DND-41 (cell line): ENCODE measurements around the gene SREBF2.

Source experiments
- CTCF ChIP-seq: IDR thresholded peaks from 2 replicates; pipeline ENCODE4 v1.5.1; 2012; ENCODE audit warnings: borderline replicate concordance, low read length, moderate library complexity, mild to moderate bottlenecking; ENCODE audit not compliant: poor library complexity, severe bottlenecking; ENCODE audit errors: extremely low read depth
- EZH2 ChIP-seq: IDR thresholded peaks from 3 replicates; pipeline ENCODE4 v1.6.1; 2012; ENCODE audit warnings: borderline replicate concordance, low read depth, mild to moderate bottlenecking, moderate library complexity, low read length, inconsistent platforms; ENCODE audit not compliant: severe bottlenecking

GRCh38 chr22:41862160-41862529, 29.2 kb downstream of the SREBF2 start:
- TF ChIP-seq CTCF (no peak), EZH2 (no peak)
